NCI-H2171 treated with DMSO at 0.1 percent for 48 hours (cell line): Measurements from ENCODE around the gene MKRN3.

Source experiments
- DNase-seq: peaks from one replicate; lab custom pipeline; 2025; lab: John Stamatoyannopoulos, UW

MKRN3 gene

GRCh38 chr15:23565395-23566070 is at the start of gene MKRN3:
Gene MKRN3 (plus strand): TSS chr15:23565674. CDS start chr15:23565783, 109 bp downstream.
- DNase-seq, result peak; percentile 89

DNA sequence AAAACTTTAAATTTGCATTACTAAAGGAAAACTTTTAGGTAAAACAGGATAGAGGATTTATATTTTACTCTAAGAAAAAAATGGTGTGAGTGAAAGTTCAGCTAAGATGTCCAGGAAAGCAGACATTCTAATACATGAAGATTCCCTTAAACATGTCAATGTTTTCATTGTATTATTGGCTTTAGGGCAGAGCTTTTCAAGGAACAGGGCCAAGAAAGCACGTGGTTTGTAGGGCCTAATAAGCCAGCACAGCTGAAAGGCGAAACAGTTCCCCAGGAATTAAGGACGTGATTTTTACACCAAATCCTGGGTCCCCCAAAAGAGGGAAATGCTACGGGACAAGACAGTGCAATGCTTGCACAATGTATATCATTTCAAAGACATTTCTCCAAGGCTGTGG is 48.6 kb upstream of the MKRN3 start:
- DNase-seq, result no peak

DNA sequence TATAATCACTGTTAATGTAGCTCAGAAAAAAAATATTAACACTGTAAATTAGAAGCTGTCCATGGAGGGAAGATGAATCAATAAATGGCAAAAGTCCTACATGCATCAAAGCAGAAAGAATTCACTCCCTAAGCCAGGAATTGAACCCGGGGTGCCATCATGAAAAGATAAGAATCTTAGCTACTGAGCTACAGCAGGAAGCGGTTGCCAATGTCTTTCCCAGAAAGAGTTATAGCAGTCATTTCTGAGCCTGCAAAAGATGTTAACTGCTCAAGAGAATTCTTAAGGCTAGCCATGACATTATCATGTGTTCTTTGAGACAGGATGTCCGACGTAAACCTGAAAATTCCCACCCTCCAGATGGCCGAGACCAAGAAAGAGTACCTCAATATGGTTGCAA is 47.4 kb upstream of the MKRN3 start:
- DNase-seq, result no peak

DNA sequence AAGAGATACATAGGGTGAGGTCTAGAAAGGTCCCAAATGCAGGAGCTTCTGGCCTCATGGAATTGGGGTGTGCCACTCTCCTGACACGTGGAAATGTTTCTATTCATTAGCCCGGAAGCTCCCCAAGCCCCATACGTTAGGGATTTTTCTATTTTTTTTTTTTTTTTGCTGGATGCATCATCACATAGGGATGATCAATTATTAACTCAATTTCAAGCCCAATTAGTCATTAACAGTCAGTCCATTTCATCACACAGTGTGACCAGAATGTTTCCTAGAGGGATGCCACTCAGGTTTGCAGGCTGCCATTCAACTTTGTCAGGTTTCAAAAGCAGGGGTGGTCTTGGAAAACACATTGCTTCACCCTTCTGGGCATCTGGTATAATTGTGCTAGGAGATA is 40.7 kb upstream of the MKRN3 start:
- no peak for DNase-seq

DNA sequence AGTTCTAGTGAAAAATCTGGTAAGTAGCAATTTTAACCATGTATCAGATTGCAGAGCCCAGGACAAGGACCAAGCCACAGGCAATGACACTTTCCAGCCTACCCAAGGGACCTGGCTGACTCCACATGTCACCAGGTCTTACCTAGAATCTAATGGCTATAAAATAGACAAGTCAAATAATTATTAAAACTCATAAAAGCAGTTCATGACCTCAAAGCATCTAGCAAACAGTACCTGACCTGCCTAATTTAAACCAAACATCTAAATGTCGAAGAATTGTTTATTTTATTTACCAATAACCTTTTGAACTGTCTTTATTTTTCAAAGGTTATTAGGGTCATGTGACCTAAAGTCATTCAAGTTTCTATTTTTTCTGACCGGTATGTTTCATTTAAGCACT is 35.6 kb upstream of the MKRN3 start:
- DNase-seq, result no peak

GRCh38 chr15:23532024-23532423 is 33.5 kb upstream of the MKRN3 start:
- DNase-seq, result peak; percentile 22

- DNase-seq, result no peak
Observed at GRCh38 chr15:23536659-23537058, 28.8 kb upstream of the MKRN3 start.

DNA sequence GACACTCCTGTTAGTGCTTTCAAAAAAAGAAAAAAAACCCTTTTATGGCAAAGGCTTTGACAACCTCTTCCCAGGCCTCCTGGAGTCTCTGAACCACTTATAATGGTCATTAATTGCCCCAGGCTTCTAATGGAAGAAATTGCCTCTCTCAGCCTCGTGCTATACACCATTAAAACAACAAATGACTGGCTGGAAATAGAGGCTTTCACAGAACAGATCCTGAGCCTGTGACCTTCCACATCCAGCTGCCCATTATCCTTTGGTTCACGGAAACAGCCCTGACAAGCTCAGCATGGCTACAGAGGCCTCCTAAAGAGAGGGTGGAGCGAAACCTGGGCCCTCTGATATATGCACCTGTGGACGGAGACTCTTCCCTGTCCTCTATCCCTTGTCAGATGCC is 26.8 kb upstream of the MKRN3 start:
- no peak for DNase-seq

DNA sequence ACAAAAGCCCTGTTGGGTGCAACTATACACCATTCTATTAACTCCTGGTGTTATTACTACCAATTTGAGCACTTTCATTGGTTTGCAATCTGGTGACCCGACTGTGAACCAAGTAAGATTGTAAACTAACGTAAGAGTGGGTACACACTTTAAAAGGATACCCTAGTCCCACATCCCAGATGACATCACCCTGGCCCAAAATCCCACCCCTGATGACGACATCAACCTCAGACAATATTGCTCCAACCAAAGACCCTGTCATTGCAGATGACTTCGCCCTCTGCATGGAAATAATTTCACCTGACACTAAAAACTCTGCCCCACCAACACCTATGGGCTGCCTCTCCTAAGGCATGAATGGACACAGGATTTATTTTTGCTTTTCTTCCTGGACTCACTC is 25.6 kb upstream of the MKRN3 start:
- DNase-seq, result no peak

DNA sequence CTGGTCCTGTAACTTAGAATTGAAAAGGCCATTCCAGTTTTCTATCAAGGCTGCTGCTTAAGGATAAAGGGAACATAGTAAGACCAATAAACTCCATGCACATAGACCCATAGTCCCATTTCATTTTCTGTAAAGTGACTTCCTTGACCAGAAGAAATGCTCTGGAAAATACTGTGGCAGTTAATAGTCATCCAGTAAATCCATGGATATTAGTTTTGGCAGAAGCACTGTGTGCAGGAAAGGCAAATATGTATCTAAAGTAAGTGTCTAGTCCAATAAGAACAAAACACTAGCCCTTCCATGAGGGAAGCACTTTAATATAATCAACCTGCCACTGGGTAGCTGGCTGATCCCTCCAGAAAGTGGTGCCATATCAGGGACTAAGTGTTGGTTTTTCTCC is 19.3 kb upstream of the MKRN3 start:
- DNase-seq, result no peak

- DNase-seq, result no peak
Observed at GRCh38 chr15:23548071-23548470, 17.4 kb upstream of the MKRN3 start.

- no peak for DNase-seq
Observed at GRCh38 chr15:23561914-23562313, 3.6 kb upstream of the MKRN3 start.

GRCh38 chr15:23564821-23565394 is 566 bp upstream of the MKRN3 start:
- peak; percentile 24 for DNase-seq

DNA sequence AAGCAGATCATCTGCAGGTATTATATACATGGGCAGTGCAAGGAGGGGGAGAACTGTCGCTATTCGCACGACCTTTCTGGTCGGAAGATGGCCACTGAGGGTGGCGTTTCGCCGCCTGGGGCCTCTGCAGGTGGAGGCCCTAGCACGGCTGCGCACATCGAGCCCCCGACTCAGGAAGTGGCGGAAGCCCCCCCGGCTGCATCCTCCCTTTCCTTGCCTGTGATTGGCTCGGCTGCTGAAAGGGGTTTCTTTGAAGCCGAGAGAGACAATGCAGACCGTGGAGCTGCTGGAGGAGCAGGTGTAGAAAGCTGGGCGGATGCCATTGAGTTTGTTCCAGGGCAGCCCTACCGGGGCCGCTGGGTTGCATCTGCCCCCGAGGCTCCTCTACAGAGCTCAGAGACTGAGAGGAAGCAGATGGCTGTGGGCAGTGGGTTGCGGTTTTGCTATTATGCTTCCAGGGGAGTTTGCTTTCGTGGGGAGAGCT is 639 bp downstream of the MKRN3 start:
- DNase-seq, result peak; percentile 87

DNA sequence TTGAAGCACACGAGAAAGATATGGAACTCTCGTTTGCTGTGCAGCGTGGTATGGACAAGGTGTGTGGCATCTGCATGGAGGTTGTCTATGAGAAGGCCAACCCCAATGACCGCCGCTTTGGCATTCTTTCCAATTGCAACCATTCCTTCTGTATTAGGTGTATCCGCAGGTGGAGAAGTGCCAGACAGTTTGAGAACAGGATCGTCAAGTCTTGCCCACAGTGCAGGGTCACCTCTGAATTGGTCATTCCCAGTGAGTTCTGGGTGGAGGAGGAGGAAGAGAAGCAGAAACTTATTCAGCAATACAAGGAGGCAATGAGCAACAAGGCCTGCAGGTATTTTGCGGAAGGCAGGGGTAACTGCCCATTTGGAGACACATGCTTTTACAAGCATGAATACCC is 1.2 kb downstream of the MKRN3 start:
- no peak for DNase-seq

DNA sequence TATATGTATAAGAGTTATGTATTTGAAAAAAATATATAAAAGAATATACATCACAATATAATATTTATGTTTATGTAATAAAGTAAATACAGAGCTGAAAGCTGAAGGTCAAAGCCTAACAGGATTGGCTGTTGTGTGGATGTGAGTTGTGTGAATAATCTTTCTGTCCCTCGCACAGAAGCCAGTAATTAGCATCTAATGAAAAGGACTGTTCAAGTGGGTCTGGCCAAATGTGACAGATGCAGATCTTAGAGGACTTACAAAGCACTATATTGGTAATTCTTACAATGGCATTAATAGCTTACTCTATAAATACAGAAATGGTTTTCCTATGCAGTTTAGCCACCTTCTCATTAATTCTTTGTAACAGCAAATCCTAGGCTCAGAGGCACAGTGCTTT is 2.4 kb downstream of the MKRN3 start:
- DNase-seq, result no peak

DNA sequence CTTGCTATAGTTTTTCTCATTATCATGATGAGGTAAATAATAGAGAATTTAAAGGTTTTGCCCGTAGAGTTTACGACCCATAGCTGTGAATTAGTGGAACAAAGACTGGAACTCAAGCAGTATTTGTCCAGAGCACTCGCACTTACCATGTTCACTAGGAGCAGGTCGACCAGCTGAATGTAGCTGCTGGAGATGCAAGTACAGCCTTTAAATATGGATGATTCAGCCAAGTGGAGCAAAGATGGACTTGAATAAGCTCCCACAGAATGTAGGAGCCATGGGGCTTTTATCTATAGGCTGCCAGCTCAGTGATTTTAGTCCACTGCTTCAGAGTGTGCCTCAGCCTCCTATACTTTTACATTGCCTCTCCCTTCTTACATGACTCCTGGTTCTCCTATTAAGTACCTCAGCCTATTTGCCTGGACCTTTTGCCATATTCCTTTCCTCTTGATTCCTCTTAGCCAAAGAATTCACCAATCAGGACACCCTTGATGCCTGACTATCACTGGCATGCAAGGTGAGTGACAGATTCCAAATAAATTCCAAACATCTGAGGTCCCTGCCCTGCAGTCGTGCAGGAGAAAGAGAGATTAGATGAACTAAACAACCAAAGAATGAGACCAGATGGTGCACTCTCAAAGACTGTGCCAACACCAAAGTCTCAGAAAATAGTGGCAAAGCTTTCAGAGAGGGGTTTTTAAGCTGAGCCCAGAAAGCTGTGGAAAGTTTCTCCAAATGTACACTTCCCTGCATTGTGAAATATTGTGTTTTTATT is 3.9 kb downstream of the MKRN3 start:
- DNase-seq, result peak; percentile 1

GRCh38 chr15:23570486-23570885 is 5.0 kb downstream of the MKRN3 start:
- no peak for DNase-seq

DNA sequence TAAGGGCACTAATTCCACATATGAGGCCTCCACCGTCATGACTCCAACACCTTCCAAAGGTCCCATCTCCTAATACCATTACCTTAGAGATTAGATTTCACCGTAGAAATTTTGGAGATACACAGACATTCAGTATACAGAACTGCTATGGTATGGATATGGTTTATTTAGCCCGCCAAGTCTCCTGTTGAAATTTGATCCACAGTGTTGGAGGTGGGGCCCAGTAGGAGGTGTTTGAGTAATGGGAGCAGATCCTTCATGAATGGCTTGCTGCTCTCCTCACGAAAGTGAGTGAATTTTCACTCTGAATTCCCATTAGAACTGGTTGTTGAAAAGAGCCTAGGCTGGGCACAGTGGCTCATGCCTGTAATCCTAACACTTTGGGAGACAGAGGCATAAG is 7.4 kb downstream of the MKRN3 start:
- no peak for DNase-seq

- no peak for DNase-seq
Observed at GRCh38 chr15:23574742-23575141, 9.3 kb downstream of the MKRN3 start.

DNA sequence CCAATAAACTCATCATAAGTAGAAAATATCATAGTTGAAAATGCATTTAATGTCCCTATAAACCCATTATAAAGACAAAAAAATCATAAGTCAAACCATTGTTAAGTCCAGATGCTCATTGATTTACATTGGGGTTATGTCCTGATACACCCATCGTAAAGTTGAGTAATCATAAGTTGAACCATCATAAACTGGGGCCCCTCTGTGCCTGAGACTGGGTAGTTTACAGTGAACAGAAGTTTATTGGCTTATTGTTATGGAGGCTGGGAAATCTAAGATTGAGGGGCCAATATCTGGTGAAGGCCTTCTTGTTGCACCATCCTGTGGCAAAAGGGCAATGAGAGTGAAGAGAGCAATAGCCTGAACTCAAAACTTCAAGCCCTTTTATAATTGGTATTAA is 10.6 kb downstream of the MKRN3 start:
- no peak for DNase-seq

DNA sequence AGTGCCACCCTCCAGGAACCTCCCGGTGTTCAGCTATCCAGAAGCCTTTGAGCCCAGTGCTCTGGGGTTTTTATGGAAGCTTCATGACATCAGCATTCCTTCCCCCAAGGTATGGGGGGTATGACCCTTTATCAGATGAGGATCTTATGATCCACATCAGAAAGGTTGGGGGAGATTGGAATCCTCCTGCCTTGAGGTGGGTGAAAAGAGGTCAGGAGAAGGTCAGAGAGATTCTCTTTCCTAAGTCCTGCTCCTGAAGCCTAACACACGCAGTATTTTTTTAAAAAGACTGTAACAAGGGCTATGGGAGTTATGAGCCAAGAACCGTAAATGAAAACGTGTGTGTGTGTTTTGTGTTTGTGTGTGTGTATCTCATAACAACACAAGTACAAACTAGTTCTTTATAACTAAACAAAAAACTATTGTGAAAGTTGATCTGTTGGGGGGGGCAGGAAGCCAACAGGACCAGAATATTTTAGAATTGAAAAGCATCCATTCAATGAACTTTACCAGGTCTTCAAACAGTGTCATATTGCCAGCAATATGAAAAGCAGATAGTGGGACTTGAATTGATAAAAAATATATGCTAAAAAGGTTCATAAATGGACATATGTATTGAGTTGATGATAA is 13.2 kb downstream of the MKRN3 start:
- DNase-seq, result no peak

DNA sequence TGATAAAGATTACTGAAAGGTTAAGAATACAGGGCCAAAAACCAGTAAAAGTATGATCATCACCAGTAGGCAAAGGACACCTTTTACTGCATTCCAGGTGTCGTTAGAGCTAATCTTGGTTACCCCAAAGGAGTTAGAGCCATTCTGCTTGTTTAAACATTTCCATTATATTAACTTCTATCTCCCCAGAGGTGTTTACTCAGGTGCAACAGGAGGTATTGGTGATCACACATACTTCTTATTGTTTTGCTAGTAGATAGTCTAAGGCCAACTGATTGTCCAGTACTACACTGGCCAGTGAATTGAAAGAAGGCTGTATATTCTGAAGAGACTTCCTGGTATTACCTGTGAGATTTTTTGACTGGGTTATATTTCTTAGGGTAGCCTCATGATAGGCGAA is 22.8 kb downstream of the MKRN3 start:
- no peak for DNase-seq
